ENCODE measurements around the gene LGR6.
A peak's percentile ranks its signal among the peaks of the same experiment; 100 is the strongest.
"Not testable (repeated sequence)": the region's sequence is repeated elsewhere in the genome, so short reads cannot be mapped to it uniquely, and the experiment has no call there.

LGR6 gene

DNA sequence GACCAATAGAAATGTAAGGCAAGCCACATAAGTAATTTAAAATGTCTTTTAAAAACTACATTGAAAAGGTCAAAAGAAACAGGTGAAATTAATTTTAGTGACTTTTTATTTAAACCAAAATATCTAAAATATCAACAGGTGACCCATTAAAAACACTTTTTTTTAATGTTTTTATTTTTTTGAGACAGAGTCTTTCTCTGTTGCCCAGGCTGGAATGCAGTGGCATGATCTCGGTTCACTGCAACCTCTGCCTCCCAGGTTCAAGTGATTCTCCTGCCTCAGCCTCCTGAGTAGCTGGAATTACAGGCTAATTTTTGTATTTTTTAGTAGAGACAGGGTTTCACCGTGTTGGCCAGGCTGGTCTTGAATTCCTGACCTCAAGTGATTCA lies 12.9 kb upstream of the LGR6 start:
- DNase-seq, result not testable (repeated sequence)

DNA sequence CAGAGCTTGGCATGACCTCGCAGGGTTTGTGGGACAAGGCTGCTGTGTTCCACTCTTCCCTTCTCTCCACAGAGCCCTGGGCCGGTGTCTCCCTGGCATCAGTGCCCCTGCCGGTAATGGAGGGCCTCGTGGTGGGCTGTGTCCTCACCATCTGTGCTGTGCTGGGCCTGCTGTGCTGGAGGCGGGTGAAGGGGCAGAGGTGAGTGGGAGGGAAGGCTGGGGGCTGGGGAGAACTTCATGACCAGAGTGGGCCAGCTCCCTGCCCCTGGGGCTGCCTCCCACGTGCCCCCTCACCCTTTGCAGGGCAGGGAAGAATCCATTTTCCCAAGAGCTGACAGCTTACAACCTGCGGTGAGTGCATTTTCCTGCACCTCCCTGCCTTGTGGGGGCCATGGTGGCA lies 12.0 kb upstream of the LGR6 start:
- DNase-seq, result no peak

DNA sequence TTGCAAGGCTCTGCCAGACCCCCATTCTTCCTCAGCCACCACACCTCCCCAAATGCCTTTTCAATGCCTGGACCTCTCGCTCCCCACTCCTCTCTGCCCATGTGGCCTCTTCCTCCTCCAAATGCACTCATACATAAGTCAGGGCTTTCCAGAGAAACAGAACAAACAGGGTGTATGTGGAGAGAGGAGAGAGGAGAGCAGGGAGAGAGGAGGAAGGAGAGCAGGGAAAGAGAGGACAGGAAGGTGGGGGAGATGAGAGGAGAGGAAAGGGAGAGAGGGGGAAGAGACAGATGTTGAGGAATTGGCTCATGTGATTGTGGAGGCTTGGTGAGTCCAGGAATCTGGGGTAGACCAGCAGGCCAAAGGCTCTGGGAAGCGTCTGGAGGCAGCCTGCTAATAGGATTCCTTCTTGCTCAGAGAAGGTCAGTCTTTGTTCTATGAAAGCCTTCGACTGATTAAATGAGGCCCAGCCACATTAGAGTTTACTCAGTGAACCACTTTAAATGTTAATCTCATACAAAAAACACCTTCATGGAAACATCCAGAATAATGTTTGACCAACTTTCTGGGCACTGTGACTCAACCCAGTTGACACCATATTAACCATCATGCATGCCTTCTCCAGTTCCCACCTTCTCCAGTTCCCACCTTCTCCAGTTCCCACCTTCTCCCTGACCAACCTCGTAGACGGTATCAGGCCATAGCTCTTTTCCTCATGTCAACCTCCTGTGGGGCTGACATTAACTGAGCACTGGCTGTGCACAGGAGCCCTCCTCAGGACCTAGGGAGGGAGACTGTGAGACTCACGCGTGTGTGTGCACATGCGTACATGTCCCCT lies 11.3 kb upstream of the LGR6 start:
- DNase-seq, result no peak

DNA sequence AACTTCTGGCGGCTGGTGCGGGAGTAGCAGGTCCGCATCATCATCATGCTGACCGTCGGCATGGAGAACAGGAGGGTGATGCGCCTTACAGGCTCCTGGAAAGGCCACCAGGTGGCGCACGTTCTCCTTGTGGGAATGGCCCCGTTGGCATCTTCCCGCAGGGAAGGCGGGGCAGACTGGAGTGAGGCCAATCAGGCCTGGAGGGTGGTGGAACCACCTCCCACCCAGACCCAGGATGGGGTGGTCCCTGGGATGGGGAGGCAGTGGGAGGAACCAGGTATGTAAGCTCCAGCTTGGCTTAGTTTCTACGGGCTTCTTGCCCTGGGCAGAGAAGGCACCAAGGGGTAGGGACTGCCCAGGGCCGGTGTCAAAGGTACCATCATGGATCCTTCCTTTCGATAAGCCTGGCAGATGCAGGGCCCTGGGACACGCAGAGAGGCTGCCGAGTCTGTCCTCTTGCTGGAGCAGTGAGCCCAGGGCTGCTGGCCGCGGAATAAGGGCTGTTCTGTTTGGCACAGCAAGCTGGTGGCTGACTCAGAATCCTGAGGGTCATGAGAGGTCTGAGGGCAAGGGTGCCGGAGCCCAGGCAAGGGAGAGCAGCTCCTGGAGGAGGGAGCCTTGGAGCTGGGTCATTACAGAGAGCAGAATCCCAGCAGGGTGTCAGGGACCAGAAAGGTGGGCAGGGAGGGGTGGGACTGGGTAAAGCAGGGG lies 8.7 kb upstream of the LGR6 start:
- peak; percentile 97 for DNase-seq

DNA sequence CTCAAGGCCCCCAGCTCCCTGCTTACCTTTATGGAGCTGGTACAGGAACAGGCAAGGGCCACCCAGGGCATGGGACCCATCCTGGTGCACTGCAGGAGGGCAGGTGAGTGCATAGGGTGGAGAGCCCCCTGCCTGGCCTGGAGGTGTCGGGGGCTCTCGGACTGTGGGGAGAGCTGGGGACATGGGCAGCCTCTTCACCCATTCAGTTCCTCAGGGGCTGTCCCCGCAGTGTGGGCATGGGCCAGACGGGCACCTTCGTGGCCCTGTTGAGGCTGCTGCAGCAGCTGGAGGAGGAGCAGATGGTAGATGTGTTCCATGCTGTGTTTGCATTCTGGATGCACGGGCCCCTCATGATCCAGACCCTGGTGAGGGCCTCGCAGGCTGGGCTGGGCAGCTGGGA lies 7.3 kb upstream of the LGR6 start:
- no peak for DNase-seq

DNA sequence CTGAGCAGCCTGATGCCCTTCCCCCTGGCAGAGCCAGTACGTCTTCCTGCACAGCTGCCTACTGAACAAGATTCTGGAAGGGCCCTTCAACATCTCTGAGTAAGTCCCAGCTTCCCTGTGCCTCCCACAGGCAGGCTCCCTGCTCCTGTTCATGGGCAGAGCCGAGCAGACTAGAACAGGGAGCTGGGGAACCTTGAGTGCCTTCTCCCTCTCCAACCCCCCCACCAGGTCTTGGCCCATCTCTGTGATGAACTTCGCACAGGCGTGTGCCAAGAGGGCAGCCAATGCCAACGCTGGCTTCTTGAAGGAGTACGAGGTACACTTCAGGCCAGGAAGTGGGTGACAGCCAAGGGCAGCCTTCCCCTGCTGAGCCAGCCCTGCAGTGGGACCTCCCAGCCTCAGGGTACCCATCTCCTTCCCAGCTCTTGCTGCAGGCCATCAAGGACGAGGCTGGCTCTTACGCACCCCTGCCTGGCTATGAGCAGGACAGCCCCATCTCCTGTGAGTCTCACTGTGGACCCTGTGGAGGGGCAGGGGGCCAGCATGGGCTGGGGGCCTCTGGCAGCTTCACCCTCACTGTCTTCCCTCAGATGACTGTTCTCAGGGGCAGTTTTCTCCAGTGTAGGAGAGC lies 6.4 kb upstream of the LGR6 start:
- no peak for DNase-seq

DNA sequence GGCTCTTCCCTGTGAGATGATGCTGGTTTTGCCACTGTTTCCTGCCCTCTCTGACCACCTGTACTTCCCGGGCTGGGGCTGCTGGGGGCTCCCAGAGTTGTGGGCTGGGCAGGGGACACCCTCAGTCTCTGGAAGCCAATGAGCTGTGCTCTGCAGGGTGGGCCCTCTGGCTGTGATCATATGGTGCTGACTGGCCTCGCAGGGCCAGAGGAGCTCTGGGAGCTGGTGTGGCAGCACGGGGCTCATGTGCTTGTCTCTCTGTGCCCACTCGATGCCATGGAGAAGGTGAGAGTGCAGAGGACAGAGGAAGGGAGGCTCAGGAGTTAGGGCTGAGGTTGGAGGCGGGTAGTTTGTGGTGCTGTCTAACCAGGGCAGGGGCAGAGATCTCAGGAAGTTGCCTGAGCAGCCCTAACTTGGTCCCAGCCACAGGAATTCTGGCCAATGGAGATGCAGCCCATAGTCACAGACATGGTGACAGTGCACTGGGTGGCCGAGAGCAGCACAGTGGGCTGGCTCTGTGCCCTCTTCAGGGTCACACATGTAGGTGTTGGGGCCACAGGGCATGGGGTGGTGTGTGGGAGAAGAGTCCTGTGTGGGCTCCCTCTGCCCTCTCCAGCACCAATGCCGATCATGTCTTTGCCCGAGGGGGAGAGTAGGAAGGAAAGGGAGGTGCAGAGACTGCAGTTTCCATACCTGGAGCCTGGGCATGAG lies 5.7 kb upstream of the LGR6 start:
- no peak for DNase-seq

DNA sequence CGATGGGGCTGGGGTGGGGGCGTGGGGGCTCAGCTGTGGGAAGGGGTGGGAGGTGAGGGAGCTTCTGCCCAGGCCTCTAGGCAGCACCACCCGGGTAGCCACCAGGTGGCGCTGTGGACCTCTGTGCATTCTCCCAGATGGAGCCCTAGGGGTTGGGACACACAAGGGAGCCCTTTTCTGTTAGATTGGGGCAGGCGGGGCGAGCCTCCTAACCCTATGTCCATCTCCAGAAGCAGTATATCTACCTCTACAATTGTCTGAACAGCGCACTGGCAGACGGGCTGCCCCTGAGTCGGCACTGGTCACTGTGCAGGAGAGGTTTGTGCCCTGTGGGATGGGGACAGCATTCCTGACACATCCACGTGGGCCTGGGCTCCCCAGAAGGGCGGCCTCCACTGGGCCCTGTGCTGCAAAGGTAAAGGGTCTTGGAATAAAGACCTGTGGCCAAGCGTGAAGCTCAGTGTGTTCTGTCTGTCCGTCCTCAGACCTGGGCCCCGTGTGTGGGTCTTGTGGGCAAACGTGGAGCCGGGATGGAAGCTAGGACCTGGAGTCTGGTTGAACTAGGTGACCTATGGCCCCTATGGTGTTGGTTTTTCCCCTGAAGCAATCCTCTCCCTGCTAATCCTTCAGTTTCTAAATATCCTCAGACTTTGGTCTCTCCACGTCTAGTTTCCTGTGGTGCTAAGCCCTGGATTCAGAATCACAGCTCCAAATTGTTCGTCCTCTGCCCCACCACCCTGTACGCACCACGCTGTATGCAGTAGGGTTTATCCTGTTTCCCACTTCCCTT lies 4.4 kb upstream of the LGR6 start:
- peak; percentile 88 for DNase-seq

DNA sequence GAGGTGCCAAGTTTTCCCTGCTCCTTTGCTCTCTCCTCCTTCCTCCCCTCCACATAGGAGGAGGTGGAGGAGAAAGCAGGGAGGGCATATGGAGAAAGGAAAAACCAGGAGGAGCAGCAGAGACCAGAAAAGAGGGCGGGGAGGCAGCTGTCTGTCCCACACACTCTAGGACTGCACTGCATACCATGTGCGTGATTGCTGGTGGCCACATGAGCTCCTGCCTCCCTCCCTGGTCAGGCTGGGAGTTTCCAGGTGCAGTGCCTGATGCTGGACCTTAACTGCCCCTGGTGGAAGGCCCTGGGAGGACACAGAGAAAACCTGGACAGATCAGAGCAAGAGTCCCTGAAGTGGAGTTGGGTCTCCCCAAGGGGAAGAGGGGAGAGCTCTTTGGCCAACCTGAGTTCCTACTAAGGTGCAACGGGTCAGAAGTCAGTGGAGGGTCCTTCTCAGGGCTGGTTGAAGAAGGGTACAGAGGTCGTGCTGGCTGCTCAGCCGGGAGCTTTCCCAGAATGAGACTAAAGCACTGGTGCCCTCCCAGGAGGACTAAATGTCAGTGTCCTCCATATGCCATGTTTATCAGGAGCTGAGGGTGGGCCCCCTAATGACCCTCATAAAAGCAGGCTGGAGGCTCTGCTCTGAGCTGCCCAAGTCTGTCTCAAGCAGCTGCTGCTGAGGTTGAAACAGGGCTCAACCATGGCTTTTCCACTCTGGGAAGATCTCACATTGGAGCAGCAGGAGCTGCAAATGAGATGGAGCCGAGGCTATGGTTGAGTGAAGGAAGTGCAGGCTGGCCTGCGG lies 3.5 kb upstream of the LGR6 start:
- no peak for DNase-seq

DNA sequence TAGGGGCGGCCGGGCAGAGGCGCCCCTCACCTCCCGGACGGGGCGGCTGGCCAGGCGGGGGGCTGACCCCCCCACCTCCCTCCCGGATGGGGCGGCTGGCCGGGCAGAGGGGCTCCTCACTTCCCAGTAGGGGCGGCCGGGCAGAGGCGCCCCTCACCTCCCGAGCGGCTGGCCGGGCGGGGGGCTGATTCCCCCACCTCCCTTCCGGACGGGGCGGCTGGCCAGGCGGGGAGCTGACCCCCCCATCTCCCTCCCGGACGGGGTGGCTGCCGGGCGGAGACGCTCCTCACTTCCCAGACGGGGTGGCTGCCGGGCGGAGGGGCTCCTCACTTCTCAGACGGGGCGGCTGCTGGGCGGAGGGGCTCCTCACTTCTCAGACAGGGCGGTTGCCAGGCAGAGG lies 2.2 kb upstream of the LGR6 start:
- not testable (repeated sequence) for DNase-seq

DNA sequence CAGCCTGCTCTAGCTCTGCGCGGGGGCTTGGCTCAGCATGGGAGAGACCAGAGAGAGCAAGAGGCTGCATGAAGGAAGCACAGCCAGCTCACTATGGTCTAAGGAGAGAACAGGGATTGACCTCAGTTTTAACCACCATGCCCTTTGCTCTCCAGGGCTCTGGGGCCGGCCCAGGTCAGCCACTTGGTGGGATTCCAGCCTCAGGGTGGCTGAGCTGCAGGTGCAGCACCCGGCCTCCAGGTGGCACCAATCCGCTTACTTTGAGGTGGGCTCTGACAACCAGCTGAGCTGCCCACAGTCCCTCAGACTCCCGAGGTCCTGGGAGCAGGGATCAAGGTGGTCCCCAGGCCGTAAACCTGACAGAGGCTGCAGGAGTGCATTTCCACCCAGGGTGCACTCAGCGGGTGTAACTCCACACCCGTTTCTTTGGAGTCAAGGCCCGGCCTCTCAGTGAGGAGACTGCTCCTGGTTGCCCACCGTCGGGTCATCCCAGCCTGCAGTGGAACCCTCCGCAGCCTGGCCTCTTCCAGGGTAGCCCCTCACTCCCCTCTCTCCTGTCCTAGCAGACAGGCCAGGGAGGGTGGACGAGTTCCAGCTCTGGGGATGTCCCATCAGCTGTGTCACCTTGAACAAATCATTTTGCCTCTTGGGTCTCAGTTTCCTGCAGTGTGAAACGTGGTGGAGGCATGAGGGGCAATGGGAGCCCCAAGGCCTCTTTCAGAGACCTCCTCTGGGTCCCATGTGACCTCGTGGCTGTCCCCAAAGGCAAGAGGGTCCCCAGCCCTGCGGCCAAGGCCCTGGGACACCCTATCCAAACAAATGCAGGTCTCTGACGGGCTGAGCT lies 607 bp upstream of the LGR6 start:
- peak; percentile 69 for DNase-seq

DNA sequence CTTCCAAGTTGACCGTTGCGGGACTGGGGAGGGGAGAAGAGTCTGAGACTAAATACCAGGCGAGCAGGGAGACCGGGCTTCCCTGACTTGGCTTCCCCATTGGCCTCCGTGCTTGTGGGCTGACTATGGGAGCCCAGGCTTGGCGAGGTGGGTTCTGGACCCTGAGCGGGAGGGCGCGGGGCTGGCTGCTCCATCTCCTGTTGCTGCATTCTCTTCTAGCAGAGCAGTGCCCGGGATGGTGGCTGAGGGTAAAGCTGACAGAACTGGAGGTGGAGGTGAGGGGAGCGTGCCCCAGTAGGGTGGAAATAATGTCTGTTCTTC lies 689 bp downstream of the LGR6 start:
- DNase-seq, result no peak

DNA sequence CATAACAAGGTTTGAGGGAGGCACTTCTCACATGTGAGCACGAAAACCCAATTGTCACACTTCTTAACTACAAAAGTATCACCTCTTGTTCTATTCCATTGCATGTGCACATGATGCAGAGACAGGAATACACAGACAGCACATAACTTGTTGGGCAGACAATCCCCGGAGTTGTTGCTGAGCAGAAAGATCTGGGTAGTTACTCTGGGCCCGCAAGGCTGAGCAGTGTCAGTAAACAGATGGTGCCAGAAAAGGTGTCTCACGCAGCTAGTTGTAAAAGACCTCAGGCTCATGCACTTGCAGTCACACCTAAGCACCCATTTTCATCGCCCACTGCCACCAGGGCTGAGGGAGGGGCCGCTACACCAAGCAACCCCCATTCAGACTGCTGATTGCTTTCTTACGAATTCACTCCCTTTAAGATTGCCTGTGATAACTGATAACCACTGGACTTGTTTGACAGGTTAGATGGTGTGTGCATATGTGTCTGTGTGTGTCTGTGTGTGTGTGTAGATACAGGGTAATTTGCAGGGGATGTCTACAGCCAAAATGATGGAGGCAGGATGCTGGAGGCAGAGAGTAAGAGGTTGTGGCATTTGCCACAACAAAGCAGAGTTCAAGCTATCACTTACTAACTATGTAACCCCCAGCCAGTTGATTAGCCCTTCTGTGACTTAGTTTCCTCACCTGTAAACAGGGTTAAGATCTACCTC lies 4.2 kb downstream of the LGR6 start:
- DNase-seq, result no peak

DNA sequence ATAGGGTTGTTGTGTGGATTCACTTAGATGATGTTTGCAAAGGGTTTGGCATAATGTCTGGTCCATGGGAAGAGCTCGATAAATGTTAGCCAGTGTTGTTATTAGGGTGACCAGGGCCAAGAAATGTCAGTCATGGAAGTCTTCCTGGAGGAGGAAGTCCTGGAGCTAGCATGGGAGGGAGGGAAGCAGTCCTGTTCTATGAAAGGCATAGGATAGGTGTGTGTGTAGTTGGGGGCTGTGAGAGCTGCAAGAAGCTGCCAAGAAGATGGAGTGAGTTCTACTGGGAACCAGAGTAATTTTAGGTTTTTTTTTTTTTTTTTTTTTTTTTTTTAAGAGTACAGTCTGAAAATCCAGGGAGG lies 4.7 kb downstream of the LGR6 start:
- DNase-seq, result no peak

DNA sequence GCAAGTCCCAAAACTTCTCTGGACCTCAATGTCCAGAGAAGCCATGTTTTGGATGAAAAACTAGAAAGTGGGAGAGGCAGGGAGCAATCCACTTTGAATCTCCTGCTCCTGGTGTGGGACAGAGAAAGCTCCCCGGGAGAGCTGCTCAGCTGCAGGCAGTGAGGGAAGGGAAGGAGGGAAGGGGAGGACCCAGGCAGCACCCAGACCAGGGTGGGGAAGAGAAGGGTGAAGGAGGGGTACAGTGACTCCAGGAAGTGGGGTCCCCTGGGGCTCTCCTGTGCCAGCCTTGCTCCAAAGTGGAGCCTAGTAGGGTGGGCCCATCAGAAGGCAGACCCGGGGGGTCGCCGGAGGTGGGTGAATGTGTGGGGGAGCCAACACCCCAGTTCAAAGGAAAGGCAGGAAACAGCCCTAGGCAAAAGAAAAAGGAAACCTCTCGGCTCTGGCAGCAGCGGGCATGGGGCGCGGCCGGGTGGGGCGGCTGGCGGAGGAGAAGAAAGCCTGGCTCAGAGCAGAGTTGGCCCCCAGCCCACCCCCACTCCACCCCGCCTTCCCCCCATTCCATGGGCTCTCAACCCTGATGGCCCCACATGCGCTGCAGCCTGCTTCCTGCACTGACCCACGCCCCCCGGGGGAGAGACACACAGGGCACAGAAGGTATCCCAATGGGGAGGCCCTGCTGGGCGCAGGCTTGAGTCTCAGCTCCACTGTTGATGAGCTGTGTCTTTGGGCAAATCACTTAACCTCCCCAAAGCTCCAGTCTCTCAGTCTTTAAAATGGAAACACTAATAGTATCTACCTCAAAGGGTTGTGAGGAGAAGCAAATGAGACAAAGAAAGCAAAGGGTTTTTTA lies 5.7 kb downstream of the LGR6 start:
- DNase-seq, result no peak

DNA sequence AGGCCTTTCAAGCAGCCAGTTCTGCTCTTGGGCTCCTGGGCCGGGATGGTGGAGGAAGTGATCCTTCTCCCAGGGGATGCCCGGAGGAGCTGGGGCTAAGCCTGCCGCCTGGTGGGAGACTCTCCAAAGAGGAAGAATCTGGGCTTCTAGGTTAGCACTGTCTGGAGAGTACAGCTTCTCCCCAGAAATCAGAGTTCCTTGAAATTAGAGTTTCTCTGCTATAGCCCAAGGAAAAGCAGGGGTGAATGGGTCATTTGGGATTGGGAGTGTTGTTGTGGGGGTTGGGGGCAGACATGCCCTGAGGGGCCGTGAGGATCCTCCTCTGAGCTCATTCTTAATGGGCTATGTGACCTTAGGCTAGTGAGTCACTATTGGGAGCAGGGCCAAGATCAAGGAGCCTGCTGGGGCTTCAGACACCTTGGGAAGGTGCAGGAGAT lies 6.5 kb downstream of the LGR6 start:
- DNase-seq, result no peak

DNA sequence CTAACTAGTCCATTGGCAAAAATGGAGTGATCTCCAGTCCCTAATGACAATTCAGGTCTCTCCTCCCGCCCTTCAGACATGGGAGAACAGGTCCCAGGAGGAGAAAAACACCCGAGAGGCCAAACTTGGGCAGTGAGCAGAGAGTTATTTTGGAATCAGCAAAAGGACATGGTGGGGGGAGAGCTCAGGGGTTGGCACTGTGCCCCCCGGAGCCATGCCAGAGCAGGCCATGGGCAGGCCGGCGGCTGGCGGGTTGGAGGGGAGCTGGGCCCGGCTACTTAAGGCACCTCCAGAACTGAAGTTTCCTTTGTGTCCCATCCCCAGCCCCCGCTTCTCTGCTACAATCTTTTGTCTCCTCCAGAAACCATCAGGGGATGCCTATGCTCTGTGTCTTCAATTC lies 7.1 kb downstream of the LGR6 start:
- no peak for DNase-seq

DNA sequence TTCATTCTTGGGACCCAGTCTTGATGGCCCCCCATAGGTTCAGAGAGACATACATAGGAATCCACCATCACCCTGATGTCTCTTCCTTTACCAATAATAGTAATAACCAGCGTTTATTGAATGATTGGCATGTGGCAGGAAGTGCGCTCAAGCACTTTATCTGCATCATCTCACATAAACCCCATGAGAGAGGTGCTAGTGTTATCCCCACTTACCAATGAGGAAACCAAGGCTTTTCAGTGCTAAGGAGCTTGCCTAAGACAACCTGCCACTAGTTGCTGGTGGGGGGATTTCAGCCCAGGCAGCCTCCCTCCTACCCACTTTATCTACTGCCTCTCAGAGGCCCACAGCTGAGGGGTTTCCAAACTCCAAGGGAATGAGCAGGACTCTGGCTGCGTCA lies 7.7 kb downstream of the LGR6 start:
- DNase-seq, result no peak

DNA sequence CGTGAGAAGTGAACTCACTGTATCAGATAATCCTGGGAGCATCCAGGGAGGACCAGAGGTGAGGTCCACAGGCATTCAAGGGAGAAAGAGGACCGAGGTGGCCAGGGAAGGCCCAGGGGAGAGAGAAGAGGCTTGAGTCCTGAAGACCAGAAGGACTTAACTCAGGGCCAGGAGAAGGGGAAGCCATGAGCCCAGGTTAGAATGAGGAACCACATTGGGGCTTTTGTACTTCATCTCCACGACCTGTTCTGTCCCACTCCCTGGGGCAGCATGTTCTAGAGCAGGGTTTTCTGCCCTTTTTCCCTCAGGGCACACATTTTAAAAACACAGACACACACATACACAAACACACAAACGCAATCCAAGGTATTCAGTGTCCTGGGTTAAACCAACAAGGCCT lies 8.4 kb downstream of the LGR6 start:
- no peak for DNase-seq

All from NCI-H1436 (cell line).